BJ (cell line): Measurements from ENCODE around the gene ACAA1. TPM values are rescaled to one million over a fixed set of nuclear protein-coding genes. Genes with fewer than 3 reads are reported as not detected.
"Not testable (repeated sequence)": the region's sequence is repeated elsewhere in the genome, so short reads cannot be mapped to it uniquely, and the experiment has no call there.

Experiments
- CTCF ChIA-PET: fragments of 350-600 bp; formaldehyde crosslinking; extraction: SDS; loops from one replicate; lab custom pipeline; 2021; ENCODE audit warnings: antibody characterized with exemption, inconsistent platforms; lab: Yijun Ruan, JAX
- POLR2A ChIA-PET: fragments of 300-600 bp; sonication (Branson Sonifier 250); formaldehyde crosslinking; extraction: SDS; loops from one replicate; lab custom pipeline; 2021; ENCODE audit warnings: antibody characterized with exemption; lab: Charles Lee
- DNase-seq: peaks from one replicate; pipeline ENCODE4 v3.0.0-alpha.2; 2011; ENCODE audit warnings: low read depth
- H3K27me3 ChIP-seq: 2 replicates; pipeline ENCODE4 v1.6.0; 2011; ENCODE audit warnings: low read length; ENCODE audit not compliant: control insufficient read depth, insufficient read depth
- H3K36me3 ChIP-seq: 2 replicates; pipeline ENCODE4 v1.5.1; 2011; ENCODE audit warnings: low read length; ENCODE audit not compliant: control insufficient read depth, insufficient read depth
- H3K4me3 ChIP-seq: 2 replicates; pipeline ENCODE4 v1.5.1; 2011; ENCODE audit warnings: low read depth, mild to moderate bottlenecking, control low read depth, low read length
- polyA plus RNA-seq: library from polyadenylated mRNA; depleted of rRNA; stranded (reverse); fragments of >200 nt; gene quantifications from 2 replicates; pipeline ENCODE4 v1.2.3, GENCODE V29; 2011
- TF ChIP-seq, protein P1 (sequence below): IDR thresholded peaks from 2 replicates; pipeline ENCODE4 v1.5.1; 2011; ENCODE audit warnings: low read depth, mild to moderate bottlenecking, control low read depth, inconsistent platforms, low read length, moderate library complexity; ENCODE audit not compliant: insufficient read depth

The ACAA1 gene
- polyA plus RNA-seq, 1 experiment = 81.8 TPM

- DNase-seq = no peak
- Histone ChIP-seq H3K36me3 (no peaks in the 10 kb centered on the region), H3K27me3 (peaks cover 4% of the 10 kb centered on the region), H3K4me3 (no peak overlapping the region)
- ChIA-PET CTCF (no interaction called here), POLR2A (no interaction called here)
- TF ChIP-seq, protein P1, sequence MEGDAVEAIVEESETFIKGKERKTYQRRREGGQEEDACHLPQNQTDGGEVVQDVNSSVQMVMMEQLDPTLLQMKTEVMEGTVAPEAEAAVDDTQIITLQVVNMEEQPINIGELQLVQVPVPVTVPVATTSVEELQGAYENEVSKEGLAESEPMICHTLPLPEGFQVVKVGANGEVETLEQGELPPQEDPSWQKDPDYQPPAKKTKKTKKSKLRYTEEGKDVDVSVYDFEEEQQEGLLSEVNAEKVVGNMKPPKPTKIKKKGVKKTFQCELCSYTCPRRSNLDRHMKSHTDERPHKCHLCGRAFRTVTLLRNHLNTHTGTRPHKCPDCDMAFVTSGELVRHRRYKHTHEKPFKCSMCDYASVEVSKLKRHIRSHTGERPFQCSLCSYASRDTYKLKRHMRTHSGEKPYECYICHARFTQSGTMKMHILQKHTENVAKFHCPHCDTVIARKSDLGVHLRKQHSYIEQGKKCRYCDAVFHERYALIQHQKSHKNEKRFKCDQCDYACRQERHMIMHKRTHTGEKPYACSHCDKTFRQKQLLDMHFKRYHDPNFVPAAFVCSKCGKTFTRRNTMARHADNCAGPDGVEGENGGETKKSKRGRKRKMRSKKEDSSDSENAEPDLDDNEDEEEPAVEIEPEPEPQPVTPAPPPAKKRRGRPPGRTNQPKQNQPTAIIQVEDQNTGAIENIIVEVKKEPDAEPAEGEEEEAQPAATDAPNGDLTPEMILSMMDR = no peak
Measured at GRCh38 chr3:38089163-38089562, 47.8 kb downstream of the ACAA1 start.

- H3K4me3 ChIP-seq = no peak overlapping the region
- POLR2A ChIA-PET = no interaction called here
- TF ChIP-seq, protein P1 = no peak
- CTCF ChIA-PET = no interaction called here
- no peak for DNase-seq
- peaks cover 2% of the 10 kb centered on the region for H3K27me3 ChIP-seq
- no peaks in the 10 kb centered on the region for H3K36me3 ChIP-seq
Measured at GRCh38 chr3:38088126-38089078, 48.5 kb downstream of the ACAA1 start.

- POLR2A ChIA-PET, H3K36me3 ChIP-seq, CTCF ChIA-PET, DNase-seq, H3K4me3 ChIP-seq, H3K27me3 ChIP-seq: not testable (repeated sequence)
Measured at GRCh38 chr3:38087278-38087677, 49.6 kb downstream of the ACAA1 start.

DNA sequence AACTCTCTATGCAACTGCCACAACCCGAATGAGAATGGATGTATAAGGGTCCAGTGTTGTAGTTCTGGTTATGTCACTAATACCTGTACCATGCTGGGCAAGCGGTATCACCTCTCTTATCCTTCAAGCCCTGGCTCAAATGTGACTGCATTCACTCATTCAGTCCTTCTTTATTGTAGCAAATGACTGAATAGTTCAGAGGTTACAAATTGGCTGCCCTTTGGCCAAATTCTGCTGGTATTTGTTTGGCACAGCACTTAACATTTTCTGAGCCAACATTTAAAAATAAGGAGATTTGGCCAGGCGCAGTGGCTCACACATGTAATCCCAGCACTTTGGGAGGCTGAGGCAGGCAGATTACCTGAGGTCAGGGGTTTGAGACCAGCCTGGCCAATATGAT lies 50.4 kb downstream of the ACAA1 start:
- POLR2A ChIA-PET = no interaction called here

GRCh38 chr3:38085943-38086324 lies 51.0 kb downstream of the ACAA1 start:
- TF ChIP-seq, protein P1 = no peak
- H3K36me3 ChIP-seq = no peaks in the 10 kb centered on the region
- H3K27me3 ChIP-seq = no peaks in the 10 kb centered on the region; the same call in 1 of the 2 replicates
- no peak overlapping the region for H3K4me3 ChIP-seq
- DNase-seq = no peak
- ChIA-PET CTCF (no interaction called here), POLR2A (no interaction called here)

More for the DNA sequence above, 50.4 kb downstream of the ACAA1 start:
- Histone ChIP-seq H3K4me3 (no peak overlapping the region), H3K36me3 (no peaks in the 10 kb centered on the region), H3K27me3 (no peaks in the 10 kb centered on the region; the same call in 1 of the 2 replicates)
- CTCF ChIA-PET = no interaction called here
- TF ChIP-seq, protein P1 = no peak
- no peak for DNase-seq
